CD8-positive, alpha-beta memory T cell (primary cell): Measurements from ENCODE around the gene PCIF1. TPM values are rescaled to one million over a fixed set of nuclear protein-coding genes. Genes with fewer than 3 reads are reported as not detected.
A peak's percentile ranks its signal among the peaks of the same experiment; 100 is the strongest.

ENCODE experiments used
- CTCF ChIA-PET: fragments of 350-600 bp; sonication (Branson Sonifier 250); formaldehyde crosslinking; loops from one replicate; lab custom pipeline; 2021; ENCODE audit warnings: antibody characterized with exemption; lab: Charles Lee
- POLR2A ChIA-PET: fragments of 350-600 bp; sonication (Branson Sonifier 250); formaldehyde crosslinking; loops from one replicate; lab custom pipeline; 2021; ENCODE audit warnings: antibody characterized with exemption; lab: Charles Lee
- DNase-seq, 5 donors: peaks; one replicate each; pipeline versions ENCODE4 v3.0.0 to v3.0.0-alpha.2; 2020 to 2022; ENCODE audit warnings: mixed read lengths in 1 of 5
- H3K27ac ChIP-seq: one replicate; pipeline ENCODE4 v1.7.0; 2013; ENCODE audit warnings: low read depth, mild to moderate bottlenecking, low read length, moderate library complexity
- H3K27me3 ChIP-seq: 2 replicates; pipeline ENCODE4 v1.7.0; 2013; ENCODE audit warnings: low read length, mild to moderate bottlenecking; ENCODE audit not compliant: insufficient read depth, poor library complexity, severe bottlenecking
- H3K36me3 ChIP-seq: 2 replicates; pipeline ENCODE4 v1.7.0; 2013; ENCODE audit warnings: mild to moderate bottlenecking, low read length, moderate library complexity; ENCODE audit not compliant: insufficient read depth
- H3K4me1 ChIP-seq: 2 replicates; pipeline ENCODE4 v1.7.0; 2013; ENCODE audit warnings: mild to moderate bottlenecking, low read length, moderate library complexity; ENCODE audit not compliant: insufficient read depth
- H3K4me3 ChIP-seq: 2 replicates; pipeline ENCODE4 v1.7.0; 2013; ENCODE audit warnings: mild to moderate bottlenecking, low read length
- H3K9me3 ChIP-seq: 2 replicates; pipeline ENCODE4 v1.7.0; 2013; ENCODE audit warnings: mild to moderate bottlenecking, low read length
- H3K27ac Mint-ChIP-seq, 8 donors: one replicate each; pipeline ENCODE4 v1.8.0; 2020 to 2021; ENCODE audit warnings: mixed read lengths in 8 of 8, mild to moderate bottlenecking in 6 of 8, inconsistent platforms in 3 of 8, moderate library complexity in 3 of 8
- H3K27me3 Mint-ChIP-seq, 2 donors: one replicate each; pipeline ENCODE4 v1.8.0; 2020 to 2021; ENCODE audit warnings: mixed read lengths in 2 of 2, mild to moderate bottlenecking in 1 of 2, moderate library complexity in 1 of 2
- H3K36me3 Mint-ChIP-seq, 3 donors: one replicate each; pipeline ENCODE4 v1.8.0; 2020 to 2021; ENCODE audit warnings: mixed read lengths in 3 of 3, inconsistent platforms in 1 of 3, mild to moderate bottlenecking in 1 of 3
- H3K4me1 Mint-ChIP-seq, 3 donors: one replicate each; pipeline ENCODE4 v1.8.0; 2020 to 2021; ENCODE audit warnings: mixed read lengths in 3 of 3, inconsistent platforms in 1 of 3, mild to moderate bottlenecking in 1 of 3
- H3K4me3 Mint-ChIP-seq, 7 donors: one replicate each; pipeline ENCODE4 v1.8.0; 2020 to 2021; ENCODE audit warnings: mixed read lengths in 7 of 7, mild to moderate bottlenecking in 6 of 7, moderate library complexity in 4 of 7, inconsistent platforms in 2 of 7
- H3K9me3 Mint-ChIP-seq, 5 donors: one replicate each; pipeline ENCODE4 v1.8.0; 2020 to 2022; ENCODE audit warnings: mixed read lengths in 5 of 5, mild to moderate bottlenecking in 3 of 5, moderate library complexity in 2 of 5, inconsistent platforms in 1 of 5
- polyA plus RNA-seq: library from polyadenylated mRNA; unstranded; fragments of 300-500 nt; fragmentation: Illumina TruSeq; gene quantifications from one replicate; pipeline ENCODE4 v1.2.3, GENCODE V29; 2021
- total RNA-seq, 2 experiments: library from RNA; stranded (reverse); gene quantifications; one replicate each; pipeline ENCODE4 v1.2.3, GENCODE V29; 2021

Gene PCIF1
- total RNA-seq (10 to 100 TPM; 33.6 to 34.1 TPM), polyA plus RNA-seq (88.0 TPM)

DNA sequence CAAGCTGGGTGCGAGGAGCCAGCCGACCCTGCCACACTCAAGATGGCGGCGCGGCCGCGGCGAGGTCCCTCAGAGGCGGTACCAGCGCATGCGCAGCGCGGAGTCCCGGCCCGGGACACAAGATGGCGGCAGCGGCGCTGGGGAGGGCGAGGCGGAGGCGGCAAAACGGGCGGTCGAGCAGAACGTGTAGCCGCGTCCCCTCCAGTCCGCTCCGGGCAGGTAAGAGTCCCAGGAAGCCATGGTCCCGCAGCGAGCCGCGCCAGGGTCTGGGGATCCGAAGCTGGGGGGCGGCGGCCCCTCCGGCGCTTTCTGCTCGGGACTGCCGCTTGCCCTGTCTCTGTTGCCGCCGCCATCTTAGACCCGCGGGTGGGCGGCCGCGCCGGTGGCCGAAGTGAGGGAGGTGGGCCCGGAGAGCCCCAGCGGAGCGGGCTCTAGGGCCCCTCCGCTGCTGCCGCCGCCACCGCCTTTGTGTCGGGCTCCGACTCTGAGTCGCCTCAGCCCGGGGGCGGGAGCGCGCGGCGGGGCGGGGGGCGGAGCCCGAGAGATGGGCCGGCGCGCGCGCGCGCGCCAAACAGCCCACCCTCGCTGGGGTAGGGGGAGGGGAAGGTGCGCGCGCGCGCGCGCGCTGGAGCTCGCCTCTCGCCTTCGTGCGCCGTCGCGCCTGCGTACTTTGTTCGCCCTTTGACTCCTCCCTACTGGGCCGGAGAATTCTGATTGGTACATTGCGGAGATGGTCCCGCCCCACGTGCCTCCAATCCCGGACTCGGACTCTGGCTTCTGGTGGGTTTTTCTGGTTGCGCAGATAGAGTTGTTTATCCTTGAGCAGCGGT, at the start of gene PCIF1:
Gene PCIF1, plus strand, starts transcription at position 98 of the 830 bp plus-strand sequence. CDS start 4,317 bp downstream, outside the sequence.
- Mint-ChIP-seq H3K4me1 (peaks cover 26 to 42% (median 27%) of the 10 kb centered on the region in 3 donors), H3K27me3 (no peaks in the 10 kb centered on the region), H3K4me3 (peak within 1 kb of the TSS; percentile 90 to 98 (median 97)), H3K36me3 (peaks cover 0 to 47% (median 5%) of the 10 kb centered on the region in 3 donors), H3K9me3 (no peaks in the 10 kb centered on the region), H3K27ac (peak within 1 kb of the TSS; percentile 95 to 99 (median 98))
- Histone ChIP-seq H3K36me3 (peaks cover 26% of the 10 kb centered on the region), H3K9me3 (no peaks in the 10 kb centered on the region), H3K4me3 (peak within 1 kb of the TSS; percentile 97), H3K27me3 (no peaks in the 10 kb centered on the region), H3K27ac (peak within 1 kb of the TSS; percentile 95), H3K4me1 (peaks cover 12% of the 10 kb centered on the region)
- ChIA-PET CTCF (interaction anchor here (1.0 to 4.1 kb wide), 7 partner anchors 12 to 44 kb away, joined by 3 to 46 read pairs (median 5); partner anchors contain the start of genes CTSA, NEURL2, SPATA25 and ZNF335), POLR2A (interaction anchor here (0.5 to 4.6 kb wide), 23 partner anchors 9 to 429 kb away, joined by 3 to 113 read pairs (median 4); partner anchors contain the start of genes ACOT8, CTSA, MMP9 and PLTP)
- peak; percentile 96 to 100 (median 99) for DNase-seq

DNA sequence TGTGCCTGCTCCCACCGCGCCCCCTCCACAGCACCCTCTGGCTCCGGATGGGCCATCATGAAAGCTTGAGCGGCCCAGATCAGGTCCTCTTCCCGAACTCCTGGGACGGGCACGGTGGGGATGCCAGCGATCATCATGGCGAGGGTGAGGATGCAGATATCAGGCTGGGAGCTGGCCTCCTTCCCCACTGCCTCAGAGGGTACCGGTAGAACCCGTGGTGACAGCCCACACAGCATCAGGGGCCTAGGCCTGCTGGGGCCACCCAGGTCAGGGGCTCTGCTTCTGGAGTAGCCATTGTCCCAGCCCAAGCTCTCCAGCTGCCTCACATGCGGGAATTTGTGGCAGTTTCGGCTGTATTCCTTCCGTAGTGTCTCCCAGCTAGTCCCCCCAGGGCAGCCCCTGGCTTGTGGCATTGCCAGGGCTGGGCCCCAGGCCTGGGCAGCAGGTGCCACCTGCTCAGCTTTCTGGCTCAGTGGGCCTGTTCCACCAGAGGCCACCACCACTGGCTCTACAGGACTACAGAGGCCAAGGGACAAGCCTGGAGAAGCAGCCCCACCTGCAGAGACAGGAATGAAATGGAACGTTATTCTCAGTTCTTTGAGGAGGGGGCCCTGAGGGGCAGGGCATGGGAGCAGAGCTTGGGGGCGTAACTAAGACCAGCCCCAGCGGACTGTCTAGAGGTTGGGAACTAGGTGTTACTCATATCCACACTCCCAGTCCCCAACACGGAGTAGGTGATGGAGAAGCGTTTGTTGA, 47.7 kb upstream of the PCIF1 start:
- H3K9me3 Mint-ChIP-seq, result no peaks in the 10 kb centered on the region
- H3K4me1 ChIP-seq, result peaks cover 12% of the 10 kb centered on the region
- no peaks in the 10 kb centered on the region for H3K27me3 ChIP-seq
- peaks cover 28 to 50% (median 45%) of the 10 kb centered on the region in 3 donors for H3K4me1 Mint-ChIP-seq
- no peaks in the 10 kb centered on the region for H3K27me3 Mint-ChIP-seq
- H3K27ac ChIP-seq, result no peak overlapping the region
- peaks cover 0 to 33% (median 2%) of the 10 kb centered on the region in 3 donors for H3K36me3 Mint-ChIP-seq
- CTCF ChIA-PET, result no interaction called here
- no peaks in the 10 kb centered on the region for H3K9me3 ChIP-seq
- H3K4me3 ChIP-seq, result no peak overlapping the region
- H3K27ac Mint-ChIP-seq, result peak overlapping the region in 3 of 8 donors; percentile 28 to 51 (median 48)
- peak overlapping the region in 1 of 7 donors; percentile 61 for H3K4me3 Mint-ChIP-seq
- DNase-seq, result peak in 1 of 5 donors; percentile 39
- H3K36me3 ChIP-seq, result peaks cover 6% of the 10 kb centered on the region
- POLR2A ChIA-PET, result no interaction called here

DNA sequence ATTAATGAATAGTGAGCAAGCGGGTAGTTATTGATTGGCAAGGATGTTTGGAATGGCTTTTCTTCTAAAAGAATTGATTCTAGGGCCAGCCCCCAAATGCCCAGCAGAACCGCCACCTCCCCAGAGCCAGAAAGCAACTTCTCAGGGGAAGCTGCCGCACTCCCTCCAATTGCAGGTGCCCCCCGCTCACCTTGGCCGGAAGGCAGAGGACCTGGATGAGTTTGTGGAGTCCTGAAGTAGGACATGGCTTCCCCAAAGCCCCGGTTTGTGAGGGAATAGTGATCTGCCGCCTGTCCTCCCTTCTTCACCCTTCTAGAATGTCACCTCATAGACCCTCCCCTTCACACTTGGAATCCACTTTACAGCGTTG, 47.2 kb upstream of the PCIF1 start, which contains the start of gene SPATA25:
Gene SPATA25, minus strand, starts transcription at position 277 of the 370 bp plus-strand sequence. Its CDS starts 32 bp downstream, at position 245.
- ChIA-PET CTCF (interaction anchor here (7.1 kb wide), 1 partner anchor 47 kb away, joined by 39 read pairs; the partner anchor contains the start of gene PCIF1), POLR2A (no interaction called here)
- H3K27ac ChIP-seq, result no peak within 1 kb of the TSS
- Mint-ChIP-seq H3K4me1 (peaks cover 29 to 51% (median 47%) of the 10 kb centered on the region in 3 donors), H3K27me3 (no peaks in the 10 kb centered on the region), H3K4me3 (peak within 1 kb of the TSS in 1 of 7 donors; percentile 84), H3K36me3 (peaks cover 0 to 31% (median 2%) of the 10 kb centered on the region in 3 donors), H3K27ac (peak within 1 kb of the TSS in 5 of 8 donors; percentile 28 to 70 (median 51)), H3K9me3 (no peaks in the 10 kb centered on the region)
- peak in 1 of 5 donors; percentile 27 for DNase-seq
- H3K4me1 ChIP-seq, result peaks cover 17% of the 10 kb centered on the region
- no peaks in the 10 kb centered on the region for H3K9me3 ChIP-seq
- no peaks in the 10 kb centered on the region for H3K27me3 ChIP-seq
- H3K4me3 ChIP-seq, result no peak within 1 kb of the TSS
- peaks cover 6% of the 10 kb centered on the region for H3K36me3 ChIP-seq

DNA sequence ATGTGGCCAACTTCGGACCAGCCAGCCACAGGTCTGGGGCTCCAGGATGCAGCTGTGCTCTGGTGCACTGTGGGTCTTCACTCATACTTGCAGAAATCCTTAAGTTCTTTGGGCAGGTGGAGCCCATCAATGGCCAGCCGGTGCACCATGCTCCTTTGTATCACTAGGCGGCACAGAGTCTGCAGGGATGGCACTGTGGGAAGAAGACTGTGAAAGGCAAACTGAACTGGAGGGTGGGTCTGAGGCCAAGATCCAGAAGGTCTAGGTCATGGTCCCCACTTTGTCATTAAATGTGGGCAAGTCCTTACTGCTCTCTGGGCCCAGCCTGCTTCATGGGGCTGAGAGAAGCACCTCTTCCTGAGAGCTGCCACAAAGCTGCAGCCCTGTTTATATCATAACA, 45.8 kb upstream of the PCIF1 start:
- H3K4me3 Mint-ChIP-seq, result peak overlapping the region in 3 of 7 donors; percentile 44 to 84 (median 48)
- Histone ChIP-seq H3K27me3 (no peaks in the 10 kb centered on the region), H3K4me1 (peaks cover 29% of the 10 kb centered on the region), H3K27ac (no peak overlapping the region), H3K36me3 (peaks cover 4% of the 10 kb centered on the region), H3K4me3 (no peak overlapping the region), H3K9me3 (no peaks in the 10 kb centered on the region)
- no peaks in the 10 kb centered on the region for H3K9me3 Mint-ChIP-seq
- no peaks in the 10 kb centered on the region for H3K27me3 Mint-ChIP-seq
- ChIA-PET POLR2A (no interaction called here), CTCF (interaction anchor here (2.6 to 7.1 kb wide), 2 partner anchors 46 to 82 kb away, joined by 12 to 39 read pairs; partner anchors contain the start of gene PCIF1)
- peak overlapping the region in 3 of 8 donors; percentile 45 to 83 (median 70) for H3K27ac Mint-ChIP-seq
- no peak for DNase-seq
- peaks cover 31 to 51% (median 47%) of the 10 kb centered on the region in 3 donors for H3K4me1 Mint-ChIP-seq
- H3K36me3 Mint-ChIP-seq, result peaks cover 0 to 25% (median 2%) of the 10 kb centered on the region in 3 donors

DNA sequence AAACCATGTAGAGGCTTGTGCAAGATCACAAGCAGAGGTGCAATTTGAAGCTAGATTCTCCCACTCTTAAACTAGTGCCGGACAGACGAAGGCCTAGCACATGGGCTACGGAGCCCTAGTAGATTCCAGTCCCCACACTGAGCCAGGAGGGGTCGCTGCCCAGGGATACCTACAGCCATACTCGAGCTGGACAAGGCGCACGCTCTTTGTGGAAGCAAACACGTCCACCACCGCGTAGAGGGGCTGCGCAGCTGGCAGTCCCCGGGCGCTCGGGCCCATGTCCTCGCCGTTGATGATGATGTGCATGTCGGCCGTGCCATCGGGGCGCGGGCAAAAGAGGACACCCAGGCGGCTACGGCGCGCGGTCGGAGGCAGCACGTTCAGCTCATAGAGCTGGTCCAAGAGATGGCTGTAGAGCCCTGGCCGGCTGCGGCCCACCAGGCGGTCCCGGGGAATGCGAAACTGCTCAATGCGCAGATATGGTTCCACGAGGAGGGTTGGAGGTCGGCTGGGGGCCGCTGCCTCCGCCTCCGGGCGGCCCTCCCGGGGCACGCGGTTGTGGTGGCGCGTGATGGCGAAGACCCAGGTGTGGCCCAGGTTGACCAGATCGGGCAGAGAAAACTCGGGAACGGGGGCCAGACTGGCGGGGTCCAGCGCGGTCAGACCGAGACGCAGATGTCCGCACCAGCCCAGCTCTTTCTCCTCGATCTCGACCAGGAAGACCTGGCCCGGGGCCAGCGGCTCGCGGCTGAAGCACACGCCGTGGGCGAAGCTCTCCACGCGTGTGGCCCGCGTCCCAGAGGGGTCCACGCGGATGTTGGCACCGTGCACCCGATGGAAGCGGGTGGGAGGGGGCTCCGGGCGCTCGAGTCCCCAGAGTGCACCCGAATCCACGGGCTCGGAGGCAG, 44.2 kb upstream of the PCIF1 start:
- peaks cover 23% of the 10 kb centered on the region for H3K4me1 ChIP-seq
- peak in 4 of 5 donors; percentile 19 to 59 (median 36) for DNase-seq
- no peaks in the 10 kb centered on the region for H3K9me3 ChIP-seq
- ChIA-PET CTCF (interaction anchor here (0.8 to 7.1 kb wide), 13 partner anchors 9 to 91 kb away, joined by 3 to 39 read pairs (median 4); partner anchors contain the start of genes PCIF1 and ZSWIM1), POLR2A (interaction anchor here (0.6 to 2.2 kb wide), 9 partner anchors 9 to 83 kb away, joined by 3 to 22 read pairs (median 3); partner anchors contain the start of genes PCIF1 and ZSWIM1)
- H3K27me3 Mint-ChIP-seq, result no peaks in the 10 kb centered on the region
- no peaks in the 10 kb centered on the region for H3K27me3 ChIP-seq
- H3K4me1 Mint-ChIP-seq, result peaks cover 29 to 48% (median 41%) of the 10 kb centered on the region in 3 donors
- H3K27ac ChIP-seq, result peak overlapping the region; percentile 53
- peak overlapping the region; percentile 87 to 95 (median 92) for H3K4me3 Mint-ChIP-seq
- no peaks in the 10 kb centered on the region for H3K9me3 Mint-ChIP-seq
- peak overlapping the region; percentile 85 for H3K4me3 ChIP-seq
- H3K27ac Mint-ChIP-seq, result peak overlapping the region; percentile 63 to 97 (median 83)
- H3K36me3 Mint-ChIP-seq, result peaks cover 0 to 27% (median 4%) of the 10 kb centered on the region in 3 donors
- H3K36me3 ChIP-seq, result no peaks in the 10 kb centered on the region

DNA sequence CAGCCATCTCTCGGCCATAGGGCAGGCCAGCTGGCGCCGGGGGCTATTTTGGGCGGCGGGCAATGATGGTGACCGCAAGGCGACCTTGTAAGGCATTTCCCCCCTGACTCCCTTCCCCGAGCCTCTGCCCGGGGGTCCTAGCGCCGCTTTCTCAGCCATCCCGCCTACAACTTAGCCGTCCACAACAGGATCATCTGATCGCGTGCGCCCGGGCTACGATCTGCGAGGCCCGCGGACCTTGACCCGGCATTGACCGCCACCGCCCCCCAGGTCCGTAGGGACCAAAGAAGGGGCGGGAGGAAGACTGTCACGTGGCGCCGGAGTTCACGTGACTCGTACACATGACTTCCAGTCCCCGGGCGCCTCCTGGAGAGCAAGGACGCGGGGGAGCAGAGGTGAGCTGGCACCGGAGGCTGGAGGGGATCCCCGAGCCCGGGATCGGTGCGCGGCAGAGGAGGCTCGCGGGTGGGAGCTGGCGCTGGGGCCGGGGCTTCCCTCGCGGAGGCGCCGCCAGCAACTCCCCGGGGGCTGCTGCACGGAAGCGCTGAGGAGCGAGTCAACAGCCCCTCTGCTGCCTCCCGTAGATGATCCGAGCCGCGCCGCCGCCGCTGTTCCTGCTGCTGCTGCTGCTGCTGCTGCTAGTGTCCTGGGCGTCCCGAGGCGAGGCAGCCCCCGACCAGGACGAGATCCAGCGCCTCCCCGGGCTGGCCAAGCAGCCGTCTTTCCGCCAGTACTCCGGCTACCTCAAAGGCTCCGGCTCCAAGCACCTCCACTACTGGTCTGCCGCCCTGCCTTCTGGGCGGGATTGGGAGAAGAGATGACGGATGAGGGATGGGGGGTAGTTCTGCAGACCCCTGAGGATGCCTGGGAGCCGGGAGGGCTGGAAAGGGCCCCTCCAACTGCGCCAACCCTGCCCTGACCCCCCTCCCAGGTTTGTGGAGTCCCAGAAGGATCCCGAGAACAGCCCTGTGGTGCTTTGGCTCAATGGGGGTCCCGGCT, 43.2 kb upstream of the PCIF1 start, which contains the start of the genes CTSA and NEURL2:
Gene CTSA, plus strand, starts transcription at position 351 of the 999 bp plus-strand sequence. Its CDS starts 234 bp downstream, at position 585.
Gene NEURL2, minus strand, starts transcription at position 224 of the 999 bp plus-strand sequence. Its CDS starts 217 bp downstream, at position 7.
- Mint-ChIP-seq H3K9me3 (no peaks in the 10 kb centered on the region), H3K36me3 (peaks cover 0 to 31% (median 4%) of the 10 kb centered on the region in 3 donors), H3K4me1 (peaks cover 29 to 47% (median 39%) of the 10 kb centered on the region in 3 donors), H3K27me3 (no peaks in the 10 kb centered on the region), H3K4me3 (peak within 1 kb of the TSS; percentile 87 to 95 (median 92)), H3K27ac (peak within 1 kb of the TSS; percentile 83 to 97 (median 91))
- Histone ChIP-seq H3K36me3 (no peaks in the 10 kb centered on the region), H3K4me3 (peak within 1 kb of the TSS; percentile 85), H3K4me1 (peaks cover 23% of the 10 kb centered on the region), H3K9me3 (no peaks in the 10 kb centered on the region), H3K27ac (peak within 1 kb of the TSS; percentile 53), H3K27me3 (no peaks in the 10 kb centered on the region)
- peak; percentile 77 to 90 (median 81) for DNase-seq
- ChIA-PET CTCF (interaction anchor here (0.7 to 7.1 kb wide), 12 partner anchors 10 to 92 kb away, joined by 3 to 39 read pairs (median 4); partner anchors contain the start of genes PCIF1 and ZSWIM1), POLR2A (interaction anchor here (1.0 to 2.6 kb wide), 7 partner anchors 10 to 80 kb away, joined by 3 to 28 read pairs (median 8); partner anchors contain the start of genes PCIF1, ZNF335 and ZSWIM1)
